Osteoblast (primary cell): ENCODE data around the gene GNE. TPM values are rescaled to one million over a fixed set of nuclear protein-coding genes. Genes with fewer than 3 reads are reported as not detected.
A peak's percentile ranks its signal among the peaks of the same experiment; 100 is the strongest.

ENCODE experiments used
- DNase-seq: peaks from one replicate; pipeline ENCODE4 v3.0.0; 2011; ENCODE audit warnings: low spot score, mixed read lengths; ENCODE audit not compliant: insufficient read length; ENCODE audit errors: missing footprints
- H2AFZ ChIP-seq: 2 replicates; pipeline ENCODE4 v1.6.0; 2011; ENCODE audit warnings: mild to moderate bottlenecking, low read length
- H3K27ac ChIP-seq: 2 replicates; pipeline ENCODE4 v1.5.1; 2011; ENCODE audit warnings: mild to moderate bottlenecking, low read depth, low read length, moderate library complexity
- H3K27me3 ChIP-seq: 2 replicates; pipeline ENCODE4 v1.6.0; 2012; ENCODE audit warnings: mild to moderate bottlenecking, control low read depth, inconsistent platforms, low read length, moderate library complexity; ENCODE audit not compliant: insufficient read depth
- H3K36me3 ChIP-seq: 2 replicates; pipeline ENCODE4 v1.5.1; 2011; ENCODE audit warnings: mild to moderate bottlenecking, low read length, control low read depth, moderate library complexity; ENCODE audit not compliant: insufficient read depth
- H3K4me1 ChIP-seq: 2 replicates; pipeline ENCODE4 v1.5.1; 2011; ENCODE audit warnings: mild to moderate bottlenecking, low read length, control low read depth, moderate library complexity; ENCODE audit not compliant: insufficient read depth
- H3K4me2 ChIP-seq: 2 replicates; pipeline ENCODE4 v1.6.0; 2011; ENCODE audit warnings: mild to moderate bottlenecking, low read length; ENCODE audit not compliant: insufficient read depth
- H3K4me3 ChIP-seq: fragments of 200-600 bp; sonication (generic); 3 replicates; pipeline ENCODE4 v1.5.1; 2012; ENCODE audit warnings: mild to moderate bottlenecking, low read length, inconsistent platforms; ENCODE audit not compliant: insufficient read depth
- H3K79me2 ChIP-seq: 2 replicates; pipeline ENCODE4 v1.6.0; 2012; ENCODE audit warnings: mild to moderate bottlenecking, low read length, control low read depth, inconsistent platforms; ENCODE audit not compliant: insufficient read depth
- H3K9me3 ChIP-seq: 2 replicates; pipeline ENCODE4 v1.5.1; 2011; ENCODE audit warnings: low read depth, low read length, control low read depth
- H4K20me1 ChIP-seq: 2 replicates; pipeline ENCODE4 v1.6.0; 2012; ENCODE audit warnings: mild to moderate bottlenecking, low read length, control low read depth; ENCODE audit not compliant: insufficient read depth
- total RNA-seq: library from RNA; depleted of rRNA; stranded (reverse); fragments of >200 nt; gene quantifications from 2 replicates; pipeline ENCODE4 v1.2.3, GENCODE V29; 2012
- TF ChIP-seq, protein P1 (sequence below): IDR thresholded peaks from 2 replicates; pipeline ENCODE4 v1.5.1; 2011; ENCODE audit warnings: mild to moderate bottlenecking, low read depth, low read length, moderate library complexity; ENCODE audit errors: extremely low read depth

The GNE gene
- total RNA-seq, 1 donor = 25.3 TPM

DNA sequence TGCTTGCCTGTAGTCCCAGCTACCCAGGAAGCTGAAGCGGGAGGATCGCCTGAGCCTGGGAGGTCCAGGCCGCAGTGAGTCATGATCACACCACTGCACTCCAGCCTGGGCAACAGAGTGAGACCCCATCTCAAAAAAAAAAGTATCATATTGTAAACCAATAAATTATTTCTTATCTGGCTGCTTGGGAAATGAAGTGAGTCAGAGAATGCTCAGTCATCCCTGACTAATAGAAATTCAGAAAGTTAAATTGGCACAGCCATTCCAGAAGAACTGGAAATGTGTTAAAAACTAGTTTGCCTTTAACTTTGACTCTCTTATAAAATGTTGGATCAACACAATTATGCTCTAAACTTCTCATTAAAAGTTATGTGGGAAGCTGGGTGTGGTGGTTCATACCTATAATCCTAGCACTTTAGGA, 9.8 kb upstream of the GNE start:
- Histone ChIP-seq H4K20me1 (no peaks in the 10 kb centered on the region), H3K9me3 (no peaks in the 10 kb centered on the region), H3K4me3 (no peak overlapping the region), H3K79me2 (no peaks in the 10 kb centered on the region), H3K4me2 (peak overlapping the region; percentile 27), H2AFZ (no peak overlapping the region), H3K27me3 (no peaks in the 10 kb centered on the region), H3K27ac (peak overlapping the region; percentile 4), H3K36me3 (no peaks in the 10 kb centered on the region), H3K4me1 (peaks cover 10% of the 10 kb centered on the region)
- peak; percentile 88 for DNase-seq
- TF ChIP-seq, protein P1, sequence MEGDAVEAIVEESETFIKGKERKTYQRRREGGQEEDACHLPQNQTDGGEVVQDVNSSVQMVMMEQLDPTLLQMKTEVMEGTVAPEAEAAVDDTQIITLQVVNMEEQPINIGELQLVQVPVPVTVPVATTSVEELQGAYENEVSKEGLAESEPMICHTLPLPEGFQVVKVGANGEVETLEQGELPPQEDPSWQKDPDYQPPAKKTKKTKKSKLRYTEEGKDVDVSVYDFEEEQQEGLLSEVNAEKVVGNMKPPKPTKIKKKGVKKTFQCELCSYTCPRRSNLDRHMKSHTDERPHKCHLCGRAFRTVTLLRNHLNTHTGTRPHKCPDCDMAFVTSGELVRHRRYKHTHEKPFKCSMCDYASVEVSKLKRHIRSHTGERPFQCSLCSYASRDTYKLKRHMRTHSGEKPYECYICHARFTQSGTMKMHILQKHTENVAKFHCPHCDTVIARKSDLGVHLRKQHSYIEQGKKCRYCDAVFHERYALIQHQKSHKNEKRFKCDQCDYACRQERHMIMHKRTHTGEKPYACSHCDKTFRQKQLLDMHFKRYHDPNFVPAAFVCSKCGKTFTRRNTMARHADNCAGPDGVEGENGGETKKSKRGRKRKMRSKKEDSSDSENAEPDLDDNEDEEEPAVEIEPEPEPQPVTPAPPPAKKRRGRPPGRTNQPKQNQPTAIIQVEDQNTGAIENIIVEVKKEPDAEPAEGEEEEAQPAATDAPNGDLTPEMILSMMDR = no peak

DNA sequence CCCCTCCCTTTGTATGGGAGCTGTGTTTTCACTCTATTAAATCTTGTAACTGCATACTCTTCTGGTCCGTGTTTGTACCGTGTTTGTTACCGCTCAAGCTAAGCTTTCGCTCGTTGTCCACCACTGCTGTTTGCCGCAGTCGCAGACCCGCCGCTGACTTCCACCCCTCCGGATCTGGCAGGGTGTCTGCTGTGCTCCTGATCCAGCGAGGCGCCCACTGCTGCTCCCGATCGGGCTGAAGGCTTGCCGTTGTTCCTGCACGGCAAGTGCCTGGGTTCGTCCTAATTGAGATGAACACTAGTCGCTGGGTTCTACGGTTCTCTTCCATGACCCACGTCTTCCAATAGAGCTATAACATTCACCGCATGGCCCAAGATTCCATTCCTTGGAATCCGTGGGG, 6.6 kb upstream of the GNE start:
- no peak overlapping the region for H2AFZ ChIP-seq
- no peak overlapping the region for H3K27ac ChIP-seq
- H4K20me1 ChIP-seq = no peaks in the 10 kb centered on the region
- TF ChIP-seq, protein P1 = no peak
- H3K4me3 ChIP-seq = no peak overlapping the region
- no peaks in the 10 kb centered on the region for H3K79me2 ChIP-seq
- no peaks in the 10 kb centered on the region for H3K9me3 ChIP-seq
- no peaks in the 10 kb centered on the region for H3K36me3 ChIP-seq
- H3K27me3 ChIP-seq = no peaks in the 10 kb centered on the region
- no peak overlapping the region for H3K4me2 ChIP-seq
- peaks cover 10% of the 10 kb centered on the region for H3K4me1 ChIP-seq
- no peak for DNase-seq

DNA sequence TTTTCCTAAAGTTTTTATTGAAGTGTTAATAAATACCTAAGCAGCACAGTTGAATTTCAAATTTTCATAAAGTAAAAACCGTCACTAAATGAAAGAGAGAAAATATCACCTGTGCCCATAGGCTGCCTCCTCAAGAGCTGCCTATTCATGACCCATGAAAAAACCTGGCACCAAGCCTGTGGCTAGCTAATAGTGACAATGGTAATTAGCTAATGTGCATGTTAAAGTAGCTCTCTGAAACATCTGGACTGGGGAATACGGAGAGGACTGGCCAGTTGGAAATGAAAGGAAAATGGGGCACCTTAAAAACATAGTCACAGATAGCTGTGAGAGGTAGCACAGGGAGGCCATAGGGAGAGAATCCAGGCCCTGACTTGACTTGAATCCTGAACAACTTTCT, 5.4 kb upstream of the GNE start:
- H3K27me3 ChIP-seq = no peaks in the 10 kb centered on the region
- H3K27ac ChIP-seq = no peak overlapping the region
- H4K20me1 ChIP-seq = no peaks in the 10 kb centered on the region
- no peak overlapping the region for H2AFZ ChIP-seq
- no peak for DNase-seq
- no peak overlapping the region for H3K4me2 ChIP-seq
- H3K36me3 ChIP-seq = no peaks in the 10 kb centered on the region
- no peaks in the 10 kb centered on the region for H3K79me2 ChIP-seq
- H3K4me1 ChIP-seq = peaks cover 13% of the 10 kb centered on the region
- TF ChIP-seq, protein P1 = no peak
- no peak overlapping the region for H3K4me3 ChIP-seq
- no peaks in the 10 kb centered on the region for H3K9me3 ChIP-seq

DNA sequence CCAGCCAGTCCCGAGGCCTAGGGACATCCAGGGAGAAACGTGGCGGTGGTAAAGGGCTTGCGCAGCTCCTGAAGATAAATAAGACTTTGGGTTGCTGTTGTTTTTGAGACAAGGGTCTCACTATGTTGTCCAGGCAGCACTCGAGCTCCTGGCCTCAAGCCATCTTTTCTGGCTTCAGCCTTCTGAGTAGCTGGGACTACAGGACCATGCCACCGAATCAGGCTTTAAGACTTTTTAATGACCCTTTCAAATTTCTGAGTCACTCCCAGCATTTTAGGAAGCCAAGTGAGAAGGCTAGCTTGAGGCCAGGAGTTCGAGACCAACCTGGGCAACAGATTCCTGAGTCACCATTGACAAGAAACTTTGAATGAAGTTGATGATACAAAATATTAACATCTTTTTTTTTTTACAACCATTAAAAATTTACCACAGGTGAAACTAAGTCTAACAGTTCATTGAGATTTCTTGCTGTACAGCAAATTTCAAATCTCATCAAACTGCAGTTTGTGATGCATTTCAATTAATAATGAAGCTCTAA, 817 bp upstream of the GNE start:
- H2AFZ ChIP-seq = peak overlapping the region; percentile 98
- peak overlapping the region; percentile 91 for H3K27ac ChIP-seq
- no peaks in the 10 kb centered on the region for H3K9me3 ChIP-seq
- peak overlapping the region; percentile 91 for H3K4me3 ChIP-seq
- no peaks in the 10 kb centered on the region for H3K36me3 ChIP-seq
- peaks cover 29% of the 10 kb centered on the region for H3K79me2 ChIP-seq
- H3K4me2 ChIP-seq = peak overlapping the region; percentile 95
- H3K27me3 ChIP-seq = no peaks in the 10 kb centered on the region
- H3K4me1 ChIP-seq = peaks cover 8% of the 10 kb centered on the region
- TF ChIP-seq, protein P1 = no peak
- H4K20me1 ChIP-seq = peaks cover 2% of the 10 kb centered on the region
- DNase-seq = no peak
